Measurements from ENCODE around the gene GTPBP4. TPM values are rescaled to one million over a fixed set of nuclear protein-coding genes. Genes with fewer than 3 reads are reported as not detected.

GTPBP4 gene
- total and polyA plus RNA-seq, 2 of the 13 experiments (the other 11 are each of a cell fraction or from before 2014, with no cell fraction given): 24.1 to 85.5 TPM

- WGBS (ENCODE audit: low lambda C conversion rate): 90% methylated on average over 12 of the region's 12 CpGs
- in situ Hi-C loops (cut with HindIII; ENCODE audit: extremely low pct_ligation_motif_present, low pct_unique_long_range_greater_than_20kb) (no loop called here), intact Hi-C loops (cut with micrococcal nuclease; ENCODE audit: unreplicated experiment) (no loop called here)
- Histone ChIP-seq H4K20me1 (ENCODE audit: insufficient read depth, low read length) (no peaks in the 10 kb centered on the region), H3K9me3 (ENCODE audit: low read length) (no peaks in the 10 kb centered on the region), H3K4me3 (replicated peaks in 1 of 3; ENCODE audit: insufficient read depth in 1 of 3, low read depth in 2 of 3, low read length in 3 of 3) (no peak overlapping the region), H3K27ac (ENCODE audit: extremely low read length, insufficient read depth, low read length) (no peak overlapping the region), H3K9ac (ENCODE audit: insufficient read depth, low read depth, low read length) (no peak overlapping the region), H3K36me3 (replicated peaks in 1 of 2; ENCODE audit: control insufficient read depth in 1 of 2, insufficient read depth in 2 of 2, low read length in 2 of 2) (peaks cover 1 to 5% of the 10 kb centered on the region in 2 experiments; a peak in 2 of 5 replicates), H3K79me2 (ENCODE audit: insufficient read depth, low read length) (no peaks in the 10 kb centered on the region), H3K27me3 (ENCODE audit: control insufficient read depth in 1 of 2, insufficient read depth in 2 of 2, low read length in 2 of 2) (no peaks in the 10 kb centered on the region), H2AFZ (ENCODE audit: low read length) (no peak overlapping the region), H3K4me2 (ENCODE audit: low read depth, low read length) (no peak overlapping the region), H3K4me1 (ENCODE audit: insufficient read depth, low read length) (no peaks in the 10 kb centered on the region)
- ChIA-PET CTCF (ENCODE audit: low intra/inter-chr PET ratio, low total read pairs) (no interaction called here), POLR2A (no interaction called here)
- FAIRE-seq: no peak
- no peak for DNase-seq (ENCODE audit: low spot score)
- no peak for ATAC-seq
- BruUV-seq (replicated peaks): no TSS peak
- TF ChIP-seq JUN (CRISPR knock-in tag; IDR thresholded peaks at IDR 0.05) (no peak), AKNA (CRISPR knock-in tag; IDR thresholded peaks at IDR 0.05; ENCODE audit: borderline replicate concordance) (no peak), GMEB2 (CRISPR knock-in tag; IDR thresholded peaks at IDR 0.05; ENCODE audit: low read depth) (no peak), PHF20 (CRISPR knock-in tag; IDR thresholded peaks at IDR 0.05) (no peak), ZNF768 (CRISPR knock-in tag; IDR thresholded peaks at IDR 0.05) (no peak)
- TF ChIP-seq, protein P1, sequence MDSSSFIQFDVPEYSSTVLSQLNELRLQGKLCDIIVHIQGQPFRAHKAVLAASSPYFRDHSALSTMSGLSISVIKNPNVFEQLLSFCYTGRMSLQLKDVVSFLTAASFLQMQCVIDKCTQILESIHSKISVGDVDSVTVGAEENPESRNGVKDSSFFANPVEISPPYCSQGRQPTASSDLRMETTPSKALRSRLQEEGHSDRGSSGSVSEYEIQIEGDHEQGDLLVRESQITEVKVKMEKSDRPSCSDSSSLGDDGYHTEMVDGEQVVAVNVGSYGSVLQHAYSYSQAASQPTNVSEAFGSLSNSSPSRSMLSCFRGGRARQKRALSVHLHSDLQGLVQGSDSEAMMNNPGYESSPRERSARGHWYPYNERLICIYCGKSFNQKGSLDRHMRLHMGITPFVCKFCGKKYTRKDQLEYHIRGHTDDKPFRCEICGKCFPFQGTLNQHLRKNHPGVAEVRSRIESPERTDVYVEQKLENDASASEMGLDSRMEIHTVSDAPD (CRISPR knock-in tag; IDR thresholded peaks at IDR 0.05): no peak
- TF ChIP-seq, protein P2, sequence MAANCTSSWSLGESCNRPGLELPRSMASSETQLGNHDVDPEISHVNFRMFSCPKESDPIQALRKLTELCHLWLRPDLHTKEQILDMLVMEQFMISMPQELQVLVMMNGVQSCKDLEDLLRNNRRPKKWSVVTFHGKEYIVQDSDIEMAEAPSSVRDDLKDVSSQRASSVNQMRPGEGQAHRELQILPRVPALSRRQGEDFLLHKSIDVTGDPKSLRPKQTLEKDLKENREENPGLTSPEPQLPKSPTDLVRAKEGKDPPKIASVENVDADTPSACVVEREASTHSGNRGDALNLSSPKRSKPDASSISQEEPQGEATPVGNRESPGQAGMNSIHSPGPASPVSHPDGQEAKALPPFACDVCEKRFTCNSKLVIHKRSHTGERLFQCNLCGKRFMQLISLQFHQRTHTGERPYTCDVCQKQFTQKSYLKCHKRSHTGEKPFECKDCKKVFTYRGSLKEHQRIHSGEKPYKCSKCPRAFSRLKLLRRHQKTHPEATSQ (CRISPR knock-in tag; IDR thresholded peaks at IDR 0.05; ENCODE audit: borderline replicate concordance): no peak
- TF ChIP-seq, protein P3, sequence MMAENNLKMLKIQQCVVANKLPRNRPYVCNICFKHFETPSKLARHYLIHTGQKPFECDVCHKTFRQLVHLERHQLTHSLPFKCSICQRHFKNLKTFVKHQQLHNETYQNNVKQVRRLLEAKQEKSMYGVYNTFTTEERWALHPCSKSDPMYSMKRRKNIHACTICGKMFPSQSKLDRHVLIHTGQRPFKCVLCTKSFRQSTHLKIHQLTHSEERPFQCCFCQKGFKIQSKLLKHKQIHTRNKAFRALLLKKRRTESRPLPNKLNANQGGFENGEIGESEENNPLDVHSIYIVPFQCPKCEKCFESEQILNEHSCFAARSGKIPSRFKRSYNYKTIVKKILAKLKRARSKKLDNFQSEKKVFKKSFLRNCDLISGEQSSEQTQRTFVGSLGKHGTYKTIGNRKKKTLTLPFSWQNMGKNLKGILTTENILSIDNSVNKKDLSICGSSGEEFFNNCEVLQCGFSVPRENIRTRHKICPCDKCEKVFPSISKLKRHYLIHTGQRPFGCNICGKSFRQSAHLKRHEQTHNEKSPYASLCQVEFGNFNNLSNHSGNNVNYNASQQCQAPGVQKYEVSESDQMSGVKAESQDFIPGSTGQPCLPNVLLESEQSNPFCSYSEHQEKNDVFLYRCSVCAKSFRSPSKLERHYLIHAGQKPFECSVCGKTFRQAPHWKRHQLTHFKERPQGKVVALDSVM (CRISPR knock-in tag; IDR thresholded peaks at IDR 0.05): no peak
Measured at GRCh38 chr10:1024103-1024502, 35.9 kb downstream of the GTPBP4 start.

Data from HepG2 (cell line).